HCT116 (cell line): ENCODE measurements around the gene TRPM8. TPM values are rescaled to one million over a fixed set of nuclear protein-coding genes. Genes with fewer than 3 reads are reported as not detected.

Experiments
- ATAC-seq: fragments of 200-7000 bp; cut with Tn5 transposase; 2 replicates; pipeline ENCODE4 v1.9.1; 2020; ENCODE audit warnings: mild to moderate bottlenecking, moderate library complexity
- BruUV-seq: library from RNA; stranded (reverse); fragments of 400-500 nt; replicated peaks from 2 replicates; lab custom pipeline; 2021; lab: Mats Ljungman, UMichigan
- CTCF ChIA-PET: fragments of 300-600 bp; sonication (Branson Sonifier 250); formaldehyde crosslinking; loops from one replicate; lab custom pipeline; 2021; ENCODE audit warnings: antibody characterized with exemption; lab: Charles Lee
- POLR2A ChIA-PET: fragments of 300-600, 350-600 bp; sonication (Branson Sonifier 250); formaldehyde crosslinking; loops from one replicate; lab custom pipeline; 2021; ENCODE audit warnings: antibody characterized with exemption; lab: Charles Lee
- RAD21 ChIA-PET, 2 experiments: fragments of 300-600 bp; sonication (Branson Sonifier 250); formaldehyde crosslinking; loops; one replicate each; lab custom pipeline; 2023; ENCODE audit warnings: low total read pairs in 2 of 2; ENCODE audit not compliant: uncharacterized antibody in 2 of 2, unreplicated experiment in 2 of 2, low non-redundant PET in 1 of 2; lab: Charles Lee
- DNase-seq: peaks from one replicate; pipeline ENCODE4 v3.0.0-alpha.2; 2010; ENCODE audit warnings: low read depth, low spot score
- H2AFZ ChIP-seq: fragments of 200-600 bp; shearing (Covaris generic), sonication (generic); 2 replicates; pipeline ENCODE4 v1.6.1; 2017; ENCODE audit warnings: low read depth, mixed run types, mixed read lengths, antibody characterized with exemption, low read length; ENCODE audit not compliant: poor library complexity, severe bottlenecking
- H3K27ac ChIP-seq: 2 replicates; pipeline ENCODE4 v1.5.1; 2012; ENCODE audit warnings: low read depth, low read length
- H3K27me3 ChIP-seq: fragments of 200-600 bp; sonication (generic); 2 replicates; pipeline ENCODE4 v1.6.1; 2016; ENCODE audit warnings: mixed run types, low read length, mixed read lengths; ENCODE audit not compliant: insufficient read depth
- H3K36me3 ChIP-seq, 2 experiments: fragments of 200-500 bp in 1 of 2; fragments of 200-600 bp in 1 of 2; sonication (Bioruptor generic) in 1 of 2; sonication (generic) in 1 of 2; 2 replicates each; pipeline versions ENCODE4 v1.5.1 to v1.6.1; 2014 to 2016; ENCODE audit warnings: low read length in 2 of 2, inconsistent platforms in 1 of 2, mixed read lengths in 1 of 2, mixed run types in 1 of 2; ENCODE audit not compliant: insufficient read depth in 2 of 2, control insufficient read depth in 1 of 2
- H3K4me1 ChIP-seq, 2 experiments: fragments of 200-600 bp in 1 of 2; sonication (generic) in 1 of 2; 2 replicates each; pipeline versions ENCODE4 v1.5.1 to v1.6.1; 2012 to 2017; ENCODE audit warnings: low read length in 2 of 2, inconsistent platforms in 1 of 2, mild to moderate bottlenecking in 1 of 2, mixed read lengths in 1 of 2, mixed run types in 1 of 2, moderate library complexity in 1 of 2; ENCODE audit not compliant: insufficient read depth in 2 of 2, control insufficient read depth in 1 of 2
- H3K4me2 ChIP-seq: fragments of 200-600 bp; sonication (generic); 2 replicates; pipeline ENCODE4 v1.6.1; 2017; ENCODE audit warnings: mixed run types, low read length, mixed read lengths
- H3K4me3 ChIP-seq, 2 experiments: fragments of 200-600 bp in 1 of 2; sonication (generic) in 1 of 2; replicated peaks in 1 of 2; 2 replicates each; pipeline ENCODE4 v1.5.1; 2011 to 2016; ENCODE audit warnings: low read length in 2 of 2, control low read depth in 1 of 2, low read depth in 1 of 2, mild to moderate bottlenecking in 1 of 2, mixed read lengths in 1 of 2, mixed run types in 1 of 2
- H3K79me2 ChIP-seq: fragments of 200-600 bp; sonication (generic); 2 replicates; pipeline ENCODE4 v1.6.1; 2017; ENCODE audit warnings: mild to moderate bottlenecking, mixed run types, low read length, moderate library complexity, mixed read lengths; ENCODE audit not compliant: insufficient read depth
- H3K9ac ChIP-seq: fragments of 200-600 bp; sonication (generic); 2 replicates; pipeline ENCODE4 v1.6.1; 2016; ENCODE audit warnings: low read length, mixed read lengths
- H3K9me2 ChIP-seq: fragments of 200-600 bp; sonication (generic), shearing (Covaris generic); 2 replicates; pipeline ENCODE4 v1.6.1; 2017; ENCODE audit warnings: mixed run types, mild to moderate bottlenecking, moderate library complexity; ENCODE audit not compliant: insufficient read depth
- H3K9me3 ChIP-seq, 2 experiments: fragments of 200-500 bp in 1 of 2; fragments of 200-600 bp in 1 of 2; sonication (Bioruptor generic) in 1 of 2; sonication (generic) in 1 of 2; 2 replicates each; pipeline ENCODE4 v1.6.1; 2014 to 2017; ENCODE audit warnings: low read length in 2 of 2, mixed read lengths in 2 of 2, inconsistent platforms in 1 of 2, low read depth in 1 of 2, mild to moderate bottlenecking in 1 of 2, mixed run types in 1 of 2, moderate library complexity in 1 of 2; ENCODE audit not compliant: control insufficient read depth in 1 of 2, insufficient read depth in 1 of 2
- H4K20me1 ChIP-seq: fragments of 200-600 bp; sonication (generic), shearing (Covaris generic); 2 replicates; pipeline ENCODE4 v1.6.1; 2017; ENCODE audit warnings: mixed run types, mild to moderate bottlenecking, moderate library complexity; ENCODE audit not compliant: insufficient read depth
- EGR1 ChIP-seq: IDR thresholded peaks from 2 replicates; pipeline ENCODE4 v1.6.1; 2012; ENCODE audit warnings: low read depth
- ELF1 ChIP-seq: IDR thresholded peaks from 2 replicates; pipeline ENCODE4 v1.6.1; 2012; ENCODE audit warnings: low read depth, borderline replicate concordance
- EZH2phosphoT487 ChIP-seq: fragments of 200-600 bp; IDR thresholded peaks from 2 replicates; pipeline ENCODE4 v1.6.1; 2018; ENCODE audit warnings: antibody characterized with exemption, borderline replicate concordance
- JUND ChIP-seq: IDR thresholded peaks from 2 replicates; pipeline ENCODE4 v1.6.1; 2012
- POLR2A ChIP-seq: IDR thresholded peaks from 2 replicates; pipeline ENCODE4 v1.7.0; 2011; ENCODE audit warnings: borderline replicate concordance; ENCODE audit not compliant: insufficient read depth, insufficient read length; ENCODE audit errors: extremely low read depth
- POLR2AphosphoS5 ChIP-seq: IDR thresholded peaks from 2 replicates; pipeline ENCODE4 v1.6.1; 2011; ENCODE audit warnings: mild to moderate bottlenecking, low read depth, low read length, moderate library complexity
- RAD21 ChIP-seq: IDR thresholded peaks from 2 replicates; pipeline ENCODE4 v1.6.1; 2012; ENCODE audit warnings: low read depth, mild to moderate bottlenecking
- SIN3A ChIP-seq: IDR thresholded peaks from 2 replicates; pipeline ENCODE4 v1.6.1; 2012; ENCODE audit warnings: low read depth
- SP1 ChIP-seq: IDR thresholded peaks from 2 replicates; pipeline ENCODE4 v1.6.1; 2012; ENCODE audit warnings: low read depth
- SRF ChIP-seq: IDR thresholded peaks from 2 replicates; pipeline ENCODE4 v1.6.1; 2012; ENCODE audit warnings: low read depth
- YY1 ChIP-seq: IDR thresholded peaks from 2 replicates; pipeline ENCODE4 v1.6.1; 2011; ENCODE audit warnings: low read length, low read depth, moderate library complexity, mild to moderate bottlenecking; ENCODE audit not compliant: insufficient replicate concordance; ENCODE audit errors: extremely low read depth
- ZFX ChIP-seq: fragments of 450-650 bp; IDR thresholded peaks from 2 replicates; pipeline ENCODE4 v1.6.1; 2017
- ZNF274 ChIP-seq: fragments of 200-500 bp; sonication (Bioruptor generic); IDR thresholded peaks from 2 replicates; pipeline ENCODE4 v1.6.1; 2014; ENCODE audit warnings: mild to moderate bottlenecking, low read depth, low read length, inconsistent platforms
- intact Hi-C: fragments of 100-400 bp; cut with micrococcal nuclease; formaldehyde crosslinking; loops from 2 replicates; pipeline ENCODE4 v1.10.0; 2022
- total RNA-seq: library from RNA; stranded (reverse); gene quantifications from one replicate; pipeline ENCODE4 v1.2.1, GENCODE V29; 2021; ENCODE audit not compliant: unreplicated experiment
- TF ChIP-seq, protein P1 (sequence below): IDR thresholded peaks from 2 replicates; pipeline ENCODE4 v1.6.1; 2012
- TF ChIP-seq, protein P2 (sequence below): IDR thresholded peaks from 2 replicates; pipeline ENCODE4 v1.6.1; 2011; ENCODE audit warnings: mild to moderate bottlenecking, low read length, moderate library complexity; ENCODE audit not compliant: insufficient replicate concordance; ENCODE audit errors: extremely low read depth
- TF ChIP-seq, protein P3 (sequence below): IDR thresholded peaks from 2 replicates; pipeline ENCODE4 v1.6.1; 2012; ENCODE audit warnings: low read depth

Gene TRPM8
- total RNA-seq, 1 experiment from 2014 or later = 0.39 TPM

DNA sequence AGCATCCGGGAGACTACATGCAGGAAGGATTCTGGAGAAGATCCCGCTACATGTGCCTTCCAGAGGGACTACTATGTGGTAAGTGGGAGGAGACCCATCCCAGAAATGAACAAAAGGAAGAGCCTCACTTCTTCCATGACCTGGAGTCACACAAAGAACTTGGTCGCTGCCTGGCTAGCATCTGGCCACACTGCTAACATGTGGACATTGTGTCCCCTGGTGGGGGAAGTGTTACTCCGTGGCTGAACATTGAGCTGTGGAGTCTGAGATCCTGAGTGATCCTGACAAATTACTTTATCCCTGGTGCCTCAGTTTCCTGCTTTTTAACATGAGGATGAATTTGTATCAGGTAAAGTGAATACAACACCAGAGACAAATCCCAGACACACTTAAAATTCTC is 141.7 kb downstream of the TRPM8 start:
- H4K20me1 ChIP-seq = no peaks in the 10 kb centered on the region
- H2AFZ ChIP-seq = no peak overlapping the region
- RAD21 ChIA-PET = no interaction called here
- TF ChIP-seq RAD21 (peak; percentile 26; the same call in 1 of the 2 replicates), EGR1 (no peak)
- TF ChIP-seq, all 23 proteins: peak for 1
- Histone ChIP-seq H3K4me1 (no peaks in the 10 kb centered on the region), H3K9ac (no peak overlapping the region), H3K27ac (no peak overlapping the region), H3K4me2 (no peak overlapping the region), H3K27me3 (0 out of 2 replicates have a peak, but pooled peaks cover 3% of the 10 kb centered on the region), H3K4me3 (no peak overlapping the region), H3K9me2 (no peaks in the 10 kb centered on the region), H3K36me3 (no peaks in the 10 kb centered on the region), H3K9me3 (no peaks in the 10 kb centered on the region), H3K79me2 (no peaks in the 10 kb centered on the region)
- no peak for ATAC-seq
- intact Hi-C loops = no loop called here
- DNase-seq = no peak
- BruUV-seq = no TSS peak
- ChIA-PET POLR2A (no interaction called here), CTCF (no interaction called here)

DNA sequence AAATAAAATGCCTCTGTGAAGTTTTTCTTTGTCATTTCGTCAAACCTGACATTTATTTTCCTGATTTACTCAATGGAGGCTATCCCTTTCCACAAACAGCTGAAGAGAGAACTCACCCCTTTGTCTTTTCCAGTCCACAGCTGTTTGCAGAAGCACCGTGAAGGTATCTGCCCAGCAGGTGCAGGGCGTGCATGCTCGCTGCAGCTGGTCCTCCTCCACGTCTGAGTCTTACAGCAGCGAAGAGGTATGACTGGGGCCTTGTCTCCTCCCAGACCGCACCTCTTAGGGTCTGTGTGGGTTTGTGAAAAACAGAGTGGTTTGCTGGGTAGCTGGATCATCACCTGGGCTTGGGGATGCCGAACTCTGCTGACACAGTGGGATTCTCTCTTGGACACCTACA is 143.1 kb downstream of the TRPM8 start:
- Histone ChIP-seq H3K36me3 (no peaks in the 10 kb centered on the region), H3K4me2 (no peak overlapping the region), H3K9me2 (no peaks in the 10 kb centered on the region), H3K79me2 (no peaks in the 10 kb centered on the region), H3K4me3 (no peak overlapping the region), H3K4me1 (no peaks in the 10 kb centered on the region), H2AFZ (no peak overlapping the region), H3K27ac (no peak overlapping the region), H3K27me3 (0 out of 2 replicates have a peak, but pooled peaks cover 3% of the 10 kb centered on the region), H4K20me1 (no peaks in the 10 kb centered on the region), H3K9ac (no peak overlapping the region), H3K9me3 (no peaks in the 10 kb centered on the region)
- ChIA-PET POLR2A (no interaction called here), RAD21 (no interaction called here), CTCF (no interaction called here)
- no TSS peak for BruUV-seq
- no peak for TF ChIP-seq SRF
- TF ChIP-seq SIN3A = no peak
- no peak for TF ChIP-seq SP1
- no peak for TF ChIP-seq POLR2AphosphoS5
- TF ChIP-seq EZH2phosphoT487 = no peak
- TF ChIP-seq, protein P1, sequence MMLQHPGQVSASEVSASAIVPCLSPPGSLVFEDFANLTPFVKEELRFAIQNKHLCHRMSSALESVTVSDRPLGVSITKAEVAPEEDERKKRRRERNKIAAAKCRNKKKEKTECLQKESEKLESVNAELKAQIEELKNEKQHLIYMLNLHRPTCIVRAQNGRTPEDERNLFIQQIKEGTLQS = no peak
- TF ChIP-seq ZFX = no peak
- no peak for TF ChIP-seq YY1
- TF ChIP-seq, protein P2, sequence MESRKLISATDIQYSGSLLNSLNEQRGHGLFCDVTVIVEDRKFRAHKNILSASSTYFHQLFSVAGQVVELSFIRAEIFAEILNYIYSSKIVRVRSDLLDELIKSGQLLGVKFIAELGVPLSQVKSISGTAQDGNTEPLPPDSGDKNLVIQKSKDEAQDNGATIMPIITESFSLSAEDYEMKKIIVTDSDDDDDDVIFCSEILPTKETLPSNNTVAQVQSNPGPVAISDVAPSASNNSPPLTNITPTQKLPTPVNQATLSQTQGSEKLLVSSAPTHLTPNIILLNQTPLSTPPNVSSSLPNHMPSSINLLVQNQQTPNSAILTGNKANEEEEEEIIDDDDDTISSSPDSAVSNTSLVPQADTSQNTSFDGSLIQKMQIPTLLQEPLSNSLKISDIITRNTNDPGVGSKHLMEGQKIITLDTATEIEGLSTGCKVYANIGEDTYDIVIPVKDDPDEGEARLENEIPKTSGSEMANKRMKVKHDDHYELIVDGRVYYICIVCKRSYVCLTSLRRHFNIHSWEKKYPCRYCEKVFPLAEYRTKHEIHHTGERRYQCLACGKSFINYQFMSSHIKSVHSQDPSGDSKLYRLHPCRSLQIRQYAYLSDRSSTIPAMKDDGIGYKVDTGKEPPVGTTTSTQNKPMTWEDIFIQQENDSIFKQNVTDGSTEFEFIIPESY = no peak
- no peak for TF ChIP-seq ELF1
- TF ChIP-seq JUND = no peak
- TF ChIP-seq, protein P3, sequence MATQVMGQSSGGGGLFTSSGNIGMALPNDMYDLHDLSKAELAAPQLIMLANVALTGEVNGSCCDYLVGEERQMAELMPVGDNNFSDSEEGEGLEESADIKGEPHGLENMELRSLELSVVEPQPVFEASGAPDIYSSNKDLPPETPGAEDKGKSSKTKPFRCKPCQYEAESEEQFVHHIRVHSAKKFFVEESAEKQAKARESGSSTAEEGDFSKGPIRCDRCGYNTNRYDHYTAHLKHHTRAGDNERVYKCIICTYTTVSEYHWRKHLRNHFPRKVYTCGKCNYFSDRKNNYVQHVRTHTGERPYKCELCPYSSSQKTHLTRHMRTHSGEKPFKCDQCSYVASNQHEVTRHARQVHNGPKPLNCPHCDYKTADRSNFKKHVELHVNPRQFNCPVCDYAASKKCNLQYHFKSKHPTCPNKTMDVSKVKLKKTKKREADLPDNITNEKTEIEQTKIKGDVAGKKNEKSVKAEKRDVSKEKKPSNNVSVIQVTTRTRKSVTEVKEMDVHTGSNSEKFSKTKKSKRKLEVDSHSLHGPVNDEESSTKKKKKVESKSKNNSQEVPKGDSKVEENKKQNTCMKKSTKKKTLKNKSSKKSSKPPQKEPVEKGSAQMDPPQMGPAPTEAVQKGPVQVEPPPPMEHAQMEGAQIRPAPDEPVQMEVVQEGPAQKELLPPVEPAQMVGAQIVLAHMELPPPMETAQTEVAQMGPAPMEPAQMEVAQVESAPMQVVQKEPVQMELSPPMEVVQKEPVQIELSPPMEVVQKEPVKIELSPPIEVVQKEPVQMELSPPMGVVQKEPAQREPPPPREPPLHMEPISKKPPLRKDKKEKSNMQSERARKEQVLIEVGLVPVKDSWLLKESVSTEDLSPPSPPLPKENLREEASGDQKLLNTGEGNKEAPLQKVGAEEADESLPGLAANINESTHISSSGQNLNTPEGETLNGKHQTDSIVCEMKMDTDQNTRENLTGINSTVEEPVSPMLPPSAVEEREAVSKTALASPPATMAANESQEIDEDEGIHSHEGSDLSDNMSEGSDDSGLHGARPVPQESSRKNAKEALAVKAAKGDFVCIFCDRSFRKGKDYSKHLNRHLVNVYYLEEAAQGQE = no peak
- TF ChIP-seq POLR2A = no peak
- no peak for TF ChIP-seq ZNF274
- no peak for TF ChIP-seq RAD21
- ATAC-seq (no peak), DNase-seq (no peak)
- intact Hi-C loops = no loop called here
